VCaP (cell line): Measurements from ENCODE around the gene DLD.
"Not testable (repeated sequence)": the region's sequence is repeated elsewhere in the genome, so short reads cannot be mapped to it uniquely, and the experiment has no call there.

Experiments
- H3K27ac ChIP-seq: fragments of 450-650 bp; 2 replicates; pipeline ENCODE4 v1.5.1; 2017
- CTCF ChIP-seq: fragments of 450-650 bp; conservative IDR thresholded peaks from 2 replicates; pipeline ENCODE4 v1.5.1; 2017; ENCODE audit warnings: mild to moderate bottlenecking, moderate library complexity

Gene DLD

GRCh38 chr7:107949443-107949935 is 58.5 kb downstream of the DLD start:
- H3K27ac ChIP-seq, result peak overlapping the region; percentile 44
- no peak for TF ChIP-seq CTCF

GRCh38 chr7:107951172-107951787 is 60.3 kb downstream of the DLD start:
- peak overlapping the region; percentile 44 for H3K27ac ChIP-seq
- no peak for TF ChIP-seq CTCF

- H3K27ac ChIP-seq, result peak overlapping the region; percentile 44
- no peak for TF ChIP-seq CTCF
Observed at GRCh38 chr7:107951896-107952295, 60.9 kb downstream of the DLD start.

GRCh38 chr7:107953265-107953923 is 62.4 kb downstream of the DLD start:
- peak overlapping the region; percentile 44 for H3K27ac ChIP-seq
- no peak for TF ChIP-seq CTCF

- peak overlapping the region; percentile 44 for H3K27ac ChIP-seq
- no peak for TF ChIP-seq CTCF
Observed at GRCh38 chr7:107953924-107954303, 62.9 kb downstream of the DLD start.

GRCh38 chr7:107955394-107955793 is 64.4 kb downstream of the DLD start:
- no peak overlapping the region for H3K27ac ChIP-seq
- no peak for TF ChIP-seq CTCF

GRCh38 chr7:107956950-107957349 is 66.0 kb downstream of the DLD start:
- H3K27ac ChIP-seq, result not testable (repeated sequence)

GRCh38 chr7:107957436-107957835 is 66.5 kb downstream of the DLD start:
- TF ChIP-seq CTCF, result no peak
- H3K27ac ChIP-seq, result no peak overlapping the region
